Adrenal gland (tissue), 5 donors: ENCODE data around the gene ADCY2.

Experiments used
- POLR2A ChIP-seq, 2 donors: fragments of 450-650 bp; IDR thresholded peaks; one replicate each; pipeline ENCODE4 v1.6.1; 2017; ENCODE audit warnings: antibody characterized with exemption in 2 of 2, mild to moderate bottlenecking in 2 of 2, moderate library complexity in 1 of 2
- TF ChIP-seq, protein P1 (sequence below), 6 experiments: fragments of 450-650 bp in 4 of 6; fragments of 200-600 bp in 2 of 6; sonication (generic) in 1 of 6; IDR thresholded peaks; 1 replicate in 5 of 6; 2 replicates in 1 of 6; pipeline versions ENCODE4 v1.5.1 to v1.8.0; 2016 to 2021; ENCODE audit warnings: antibody characterized with exemption in 6 of 6, mild to moderate bottlenecking in 2 of 6, moderate library complexity in 1 of 6
- donor health status: DM: no; HTN: no; CAD: no.

DNA sequence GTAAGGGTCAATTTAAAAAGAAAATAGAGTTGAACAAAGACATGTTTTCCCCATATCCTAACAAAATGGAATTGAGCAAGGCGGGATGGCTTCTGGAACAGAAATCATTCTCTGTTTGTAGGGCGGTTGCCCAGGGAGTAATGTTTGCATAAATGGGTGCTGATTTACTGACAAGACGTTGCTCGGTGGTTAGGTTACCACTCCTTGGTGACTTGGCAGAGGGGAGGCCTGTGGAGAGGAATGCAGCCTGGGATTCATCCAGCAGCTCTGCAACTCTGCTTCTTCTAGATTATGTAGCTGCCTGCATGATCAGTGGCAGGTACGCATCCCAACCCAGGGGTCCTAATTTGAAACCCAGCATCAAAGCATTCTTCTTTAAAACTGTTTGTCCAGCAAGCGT, 254.8 kb downstream of the ADCY2 start:
- TF ChIP-seq, protein P1, sequence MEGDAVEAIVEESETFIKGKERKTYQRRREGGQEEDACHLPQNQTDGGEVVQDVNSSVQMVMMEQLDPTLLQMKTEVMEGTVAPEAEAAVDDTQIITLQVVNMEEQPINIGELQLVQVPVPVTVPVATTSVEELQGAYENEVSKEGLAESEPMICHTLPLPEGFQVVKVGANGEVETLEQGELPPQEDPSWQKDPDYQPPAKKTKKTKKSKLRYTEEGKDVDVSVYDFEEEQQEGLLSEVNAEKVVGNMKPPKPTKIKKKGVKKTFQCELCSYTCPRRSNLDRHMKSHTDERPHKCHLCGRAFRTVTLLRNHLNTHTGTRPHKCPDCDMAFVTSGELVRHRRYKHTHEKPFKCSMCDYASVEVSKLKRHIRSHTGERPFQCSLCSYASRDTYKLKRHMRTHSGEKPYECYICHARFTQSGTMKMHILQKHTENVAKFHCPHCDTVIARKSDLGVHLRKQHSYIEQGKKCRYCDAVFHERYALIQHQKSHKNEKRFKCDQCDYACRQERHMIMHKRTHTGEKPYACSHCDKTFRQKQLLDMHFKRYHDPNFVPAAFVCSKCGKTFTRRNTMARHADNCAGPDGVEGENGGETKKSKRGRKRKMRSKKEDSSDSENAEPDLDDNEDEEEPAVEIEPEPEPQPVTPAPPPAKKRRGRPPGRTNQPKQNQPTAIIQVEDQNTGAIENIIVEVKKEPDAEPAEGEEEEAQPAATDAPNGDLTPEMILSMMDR (IDR thresholded peaks at IDR 0.05): no peak
- no peak for TF ChIP-seq POLR2A (IDR thresholded peaks at IDR 0.05)
